ENCODE measurements around the gene LHPP.

Gene LHPP

DNA sequence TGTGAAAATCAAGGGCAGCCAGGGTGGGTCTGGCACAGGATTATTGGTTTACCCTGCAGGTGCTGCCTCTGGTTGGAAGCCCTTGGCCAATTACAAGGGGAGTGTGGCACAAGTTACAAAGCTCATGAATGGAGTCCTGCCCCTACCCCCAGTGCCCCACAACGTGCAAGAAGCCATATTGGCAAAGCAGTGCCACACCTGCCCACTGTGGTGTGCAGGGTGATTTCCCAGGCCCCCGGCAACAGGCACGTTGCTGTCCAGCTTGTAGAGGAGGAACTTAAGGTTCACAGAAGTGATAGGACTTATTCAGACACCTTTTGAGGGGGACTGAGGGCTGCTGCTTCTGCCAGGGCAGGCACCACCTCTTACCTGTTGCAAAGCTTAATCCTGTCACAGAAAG lies 11.4 kb downstream of the LHPP start:
- DNase-seq: no peak

DNA sequence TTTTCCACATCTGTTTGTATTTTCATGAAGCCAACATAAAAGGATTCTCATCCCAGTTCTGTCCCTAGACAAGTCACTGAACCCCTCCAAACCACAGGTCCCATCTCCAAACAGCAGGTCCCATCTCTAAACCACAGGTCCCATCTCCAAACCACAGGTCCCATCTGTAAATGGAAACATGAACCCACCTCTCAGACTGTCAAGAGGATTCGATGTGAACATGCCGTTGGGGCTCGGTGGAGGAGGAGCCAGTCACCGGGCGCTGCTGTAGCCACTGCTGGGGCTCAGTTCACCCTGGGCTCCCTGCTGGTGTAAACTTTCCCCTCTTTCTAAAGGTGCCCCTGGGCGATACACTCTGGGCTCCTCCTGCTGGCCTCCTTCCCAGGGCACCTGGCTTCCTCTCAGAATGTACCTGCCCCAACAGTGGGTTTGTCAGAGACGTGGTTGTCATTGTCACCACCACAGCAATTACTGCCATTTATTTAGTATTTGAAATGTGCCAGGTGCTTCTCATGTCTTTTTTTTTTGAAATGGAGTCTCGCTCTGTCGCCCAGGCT lies 13.0 kb downstream of the LHPP start:
- no peak for DNase-seq

DNA sequence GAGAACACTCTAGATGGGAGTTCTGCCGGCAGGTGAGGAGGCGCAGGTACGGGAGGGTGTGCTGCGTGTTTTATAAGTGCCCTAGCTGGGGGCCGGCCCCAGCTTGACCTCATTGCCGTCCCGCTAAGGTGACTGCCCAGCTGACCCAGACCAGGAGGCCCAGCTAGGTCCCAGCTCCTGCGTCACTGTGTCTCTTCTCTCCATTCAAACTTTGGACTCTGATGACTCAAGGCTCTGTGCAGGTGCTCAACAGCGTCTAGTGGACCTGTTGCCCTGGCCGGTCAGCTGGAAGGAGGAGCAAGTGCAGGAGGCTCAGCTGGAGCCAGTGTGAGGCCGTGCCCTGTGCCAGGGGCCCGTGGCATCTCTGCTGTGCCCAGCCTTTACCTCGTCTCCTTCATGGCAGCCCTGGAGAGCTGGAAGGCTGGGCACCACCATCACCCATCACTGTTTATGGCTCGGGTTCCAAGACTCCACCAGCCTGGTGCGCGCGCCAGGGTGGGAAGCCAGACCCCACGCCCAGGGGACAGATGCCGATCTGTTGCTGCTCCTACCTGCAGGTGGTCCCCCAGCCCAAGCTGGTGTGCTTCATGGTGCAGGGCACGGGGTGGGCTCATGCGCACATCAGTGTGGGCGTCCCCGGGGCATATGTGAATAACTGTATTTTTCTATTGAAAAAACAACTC lies 14.6 kb downstream of the LHPP start:
- DNase-seq: no peak

DNA sequence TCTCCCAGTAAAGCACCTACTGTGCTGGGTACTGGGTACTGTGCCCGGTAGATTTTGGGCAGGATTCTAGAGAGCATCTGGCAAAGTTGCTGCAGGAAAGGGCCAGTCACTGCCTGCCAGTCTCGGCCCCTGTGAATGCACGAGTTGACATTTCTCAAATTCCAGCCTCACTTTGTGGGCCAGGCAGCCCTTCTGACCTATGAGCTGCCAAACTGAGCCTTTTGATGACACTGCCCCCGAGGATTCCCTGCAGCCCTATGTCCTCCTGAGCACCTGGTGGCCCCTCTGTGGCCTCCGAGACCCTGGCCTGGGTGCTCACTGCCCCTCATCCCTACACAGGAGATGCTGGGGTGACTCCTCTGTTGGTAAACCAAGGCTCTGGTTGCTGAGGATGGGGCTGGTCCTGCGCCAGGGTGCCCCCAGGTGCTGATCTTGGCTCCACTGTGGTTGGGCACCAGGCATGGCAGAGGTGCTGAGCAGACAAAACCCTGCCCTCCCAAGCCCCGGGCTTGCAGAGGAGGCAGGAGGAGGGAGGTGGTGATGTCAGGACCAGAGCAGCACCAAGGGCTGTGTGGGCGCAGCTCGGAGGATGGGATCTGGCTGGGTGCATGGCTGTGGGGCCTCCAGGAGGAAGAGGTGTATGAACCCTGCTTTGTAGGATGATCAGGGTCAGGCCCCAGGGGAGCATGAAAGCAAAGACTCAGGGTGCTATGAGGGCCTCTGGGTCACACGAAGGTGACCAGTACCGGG lies 16.2 kb downstream of the LHPP start:
- DNase-seq: no peak

DNA sequence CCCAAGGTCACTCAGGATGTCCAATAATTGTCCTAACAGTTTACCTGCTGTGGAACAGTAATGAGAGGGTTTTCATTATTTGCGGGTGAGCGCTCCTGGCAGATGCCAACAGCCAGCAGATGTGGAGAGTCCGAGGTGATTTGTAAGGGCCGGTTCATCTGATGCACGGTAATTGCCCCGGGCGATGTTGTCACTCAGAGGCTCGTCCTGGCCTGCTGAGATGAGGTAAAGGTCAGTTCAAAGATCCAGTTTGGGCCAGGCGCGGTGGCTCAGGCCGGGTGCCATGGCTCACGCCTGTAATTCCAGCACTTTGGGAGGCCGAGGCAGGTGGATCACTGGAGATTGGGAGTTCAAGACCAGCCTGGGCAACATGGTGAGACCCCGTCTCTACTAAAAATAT lies 16.9 kb downstream of the LHPP start:
- no peak for DNase-seq

DNA sequence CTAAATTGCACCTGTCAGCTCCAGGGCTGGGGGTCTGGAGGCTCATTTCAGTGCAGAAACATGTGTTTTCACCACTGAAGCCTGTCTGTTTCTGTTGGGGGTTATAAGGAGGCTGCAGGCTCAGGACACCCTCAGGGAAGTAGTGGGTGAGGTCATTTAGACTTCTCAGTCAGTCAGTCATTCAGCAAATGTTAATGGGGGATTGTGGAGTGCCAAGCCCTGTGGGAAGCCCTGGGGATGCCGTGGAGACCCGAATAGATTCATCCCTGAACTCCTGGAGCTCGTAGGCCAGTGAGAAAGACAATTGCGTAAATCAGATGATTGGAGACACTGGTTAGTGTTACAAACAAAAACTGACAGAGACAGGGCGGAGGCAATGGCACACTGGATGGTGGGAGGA lies 19.2 kb downstream of the LHPP start:
- DNase-seq: no peak

DNA sequence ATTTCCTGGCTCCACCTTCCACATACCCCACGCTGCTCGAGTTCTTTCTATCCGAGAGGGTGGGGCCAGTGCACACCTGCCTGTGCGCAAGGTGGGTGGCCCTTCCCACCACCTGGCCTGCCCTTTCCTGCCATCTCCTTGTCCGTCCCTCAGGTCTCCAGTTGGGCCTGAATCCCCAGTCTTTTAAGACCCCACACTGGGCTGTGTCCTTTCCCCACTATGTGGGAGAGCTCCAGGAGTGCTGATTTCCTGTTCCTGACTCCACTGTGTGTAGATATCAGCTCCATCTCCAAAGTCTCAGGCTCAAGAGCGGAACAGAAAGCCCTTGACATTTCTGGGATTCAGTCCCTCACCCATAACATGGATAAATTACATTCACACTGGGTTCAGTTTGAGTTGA lies 20.1 kb downstream of the LHPP start:
- DNase-seq: no peak

DNA sequence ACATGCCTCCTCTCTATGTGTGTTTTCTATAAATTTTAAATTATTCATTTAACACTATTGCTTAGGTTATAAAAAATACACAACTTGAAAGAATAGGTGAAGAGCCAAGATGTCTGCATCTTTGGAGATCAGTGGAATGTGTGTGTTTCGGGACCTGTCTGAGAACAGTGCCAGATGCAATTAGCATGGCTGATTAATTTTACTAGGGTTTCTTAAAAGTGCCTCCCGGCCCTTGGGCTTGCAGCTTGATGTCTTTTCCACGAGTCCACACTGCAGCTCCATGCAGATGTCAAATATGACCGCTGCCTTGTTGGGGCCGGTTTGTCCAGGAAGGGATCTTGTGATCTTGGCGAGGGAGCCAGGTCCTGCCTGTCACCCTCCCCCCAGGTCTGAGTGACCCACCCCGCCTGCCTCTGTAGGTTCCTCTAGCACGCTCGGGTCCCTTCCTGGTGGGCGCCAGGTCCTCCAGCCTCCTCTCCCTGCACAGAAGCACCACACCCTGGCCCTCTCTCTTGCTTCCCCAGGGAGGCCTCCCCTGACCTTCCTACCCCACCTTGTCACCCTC lies 20.7 kb downstream of the LHPP start:
- DNase-seq: no peak

DNA sequence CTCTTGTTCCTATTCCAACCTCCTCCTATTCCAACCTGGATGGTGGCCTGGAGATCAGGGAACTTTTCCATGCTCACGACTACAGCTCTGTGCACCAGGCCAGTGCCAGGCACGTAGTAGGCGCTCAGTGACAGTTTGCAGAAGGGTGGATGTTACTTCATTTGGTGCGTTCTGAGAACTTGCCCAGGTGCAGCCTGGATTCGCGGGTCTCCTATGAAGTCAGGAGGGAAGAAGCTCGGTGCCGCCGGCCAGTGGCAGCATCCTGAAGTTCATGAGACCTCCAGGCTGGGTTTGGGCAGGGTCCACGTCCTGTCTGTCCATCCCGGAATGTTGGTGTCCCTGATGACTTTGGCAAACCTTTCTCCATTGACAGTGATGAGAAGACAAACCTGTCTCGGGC lies 21.3 kb downstream of the LHPP start:
- no peak for DNase-seq

DNA sequence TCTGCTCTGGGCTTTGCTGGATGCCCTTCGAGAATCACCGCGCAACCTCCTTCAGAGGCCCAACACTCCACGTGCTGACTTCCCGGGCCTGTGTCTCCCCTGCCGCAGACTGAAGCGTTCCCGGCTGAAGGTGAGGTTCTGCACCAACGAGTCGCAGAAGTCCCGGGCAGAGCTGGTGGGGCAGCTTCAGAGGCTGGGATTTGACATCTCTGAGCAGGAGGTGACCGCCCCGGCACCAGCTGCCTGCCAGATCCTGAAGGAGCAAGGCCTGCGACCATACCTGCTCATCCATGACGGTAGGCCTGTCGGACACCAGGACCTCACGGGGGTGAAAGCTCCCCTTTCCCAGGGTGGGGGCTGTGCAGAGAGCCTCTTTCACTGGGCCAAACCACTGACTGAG lies 22.4 kb downstream of the LHPP start:
- no peak for DNase-seq

DNA sequence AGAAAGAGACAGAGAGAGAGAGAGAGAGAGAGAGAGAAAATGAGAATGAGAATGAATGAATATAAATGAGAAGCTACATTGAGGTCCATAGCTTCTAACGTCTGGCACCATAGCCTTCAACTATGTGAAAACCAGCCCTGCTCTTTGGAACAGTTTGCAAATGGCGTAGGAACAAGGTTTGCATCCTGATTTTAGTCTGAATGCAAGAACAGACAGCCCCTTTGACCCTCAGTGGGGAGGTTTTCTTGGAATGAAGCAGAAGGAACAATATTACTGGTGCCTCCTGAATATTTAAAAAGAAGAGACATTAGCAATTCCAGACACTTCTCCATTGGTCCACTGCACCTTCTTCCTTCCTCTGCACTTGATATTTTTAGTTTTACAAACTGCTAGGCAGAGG lies 23.0 kb downstream of the LHPP start:
- DNase-seq: no peak

DNA sequence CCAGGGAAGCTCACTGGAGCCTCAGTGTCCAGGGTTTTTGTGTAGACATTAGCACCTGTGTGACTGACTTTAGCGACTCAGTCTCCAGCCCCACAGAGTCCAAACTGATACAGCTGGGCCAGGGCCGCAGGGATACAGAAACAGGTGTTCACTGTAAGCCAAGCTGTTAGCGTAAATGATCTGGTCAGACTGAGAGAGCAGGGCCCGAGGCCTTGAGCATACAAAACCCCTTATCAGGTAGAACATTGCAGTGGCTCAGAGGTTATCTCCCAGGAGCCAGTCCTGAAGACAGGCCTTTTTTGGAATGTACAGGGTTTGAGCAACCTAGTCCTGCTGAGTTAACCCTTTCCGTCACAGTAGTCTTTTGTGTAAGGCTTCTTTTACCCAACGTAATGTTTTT lies 25.0 kb downstream of the LHPP start:
- no peak for DNase-seq

DNA sequence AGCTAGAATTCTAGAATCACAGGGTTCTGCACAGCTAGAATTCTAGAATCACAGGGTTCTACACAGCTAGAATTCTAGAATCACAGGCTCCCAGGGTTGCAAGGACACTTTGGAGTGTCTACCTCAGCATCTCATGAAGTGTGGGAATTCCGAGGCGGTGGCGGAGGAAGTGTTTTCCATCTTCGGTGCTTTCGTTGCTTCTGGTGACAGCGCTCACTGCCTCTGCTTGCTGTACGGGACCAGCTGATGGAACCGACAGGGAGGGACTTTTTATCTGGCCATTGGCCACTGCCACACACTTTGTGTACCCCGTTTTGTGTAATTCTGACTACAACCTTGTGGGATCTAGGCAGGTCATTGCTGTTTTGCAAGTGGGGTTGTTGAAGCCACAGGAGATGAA lies 29.5 kb downstream of the LHPP start:
- no peak for DNase-seq

DNA sequence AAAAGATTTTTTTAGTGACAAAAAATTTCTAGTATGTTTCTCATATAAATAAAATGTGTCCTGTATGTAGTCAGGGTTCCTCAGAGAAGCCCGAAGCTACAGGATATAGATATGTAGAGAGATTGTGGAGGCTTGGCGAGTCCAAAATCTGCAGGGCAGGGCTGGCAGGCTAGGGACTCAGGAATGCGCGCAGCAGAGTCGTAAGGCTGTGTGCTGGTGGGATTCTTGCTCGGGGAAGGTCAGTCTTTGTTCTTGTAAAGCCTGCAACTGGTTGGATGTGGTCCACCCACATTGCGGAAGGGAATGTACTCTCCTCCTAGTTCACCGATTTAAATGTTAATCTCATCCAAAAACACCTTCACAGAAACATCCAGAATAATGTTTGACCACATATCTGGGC lies 30.6 kb downstream of the LHPP start:
- no peak for DNase-seq

DNA sequence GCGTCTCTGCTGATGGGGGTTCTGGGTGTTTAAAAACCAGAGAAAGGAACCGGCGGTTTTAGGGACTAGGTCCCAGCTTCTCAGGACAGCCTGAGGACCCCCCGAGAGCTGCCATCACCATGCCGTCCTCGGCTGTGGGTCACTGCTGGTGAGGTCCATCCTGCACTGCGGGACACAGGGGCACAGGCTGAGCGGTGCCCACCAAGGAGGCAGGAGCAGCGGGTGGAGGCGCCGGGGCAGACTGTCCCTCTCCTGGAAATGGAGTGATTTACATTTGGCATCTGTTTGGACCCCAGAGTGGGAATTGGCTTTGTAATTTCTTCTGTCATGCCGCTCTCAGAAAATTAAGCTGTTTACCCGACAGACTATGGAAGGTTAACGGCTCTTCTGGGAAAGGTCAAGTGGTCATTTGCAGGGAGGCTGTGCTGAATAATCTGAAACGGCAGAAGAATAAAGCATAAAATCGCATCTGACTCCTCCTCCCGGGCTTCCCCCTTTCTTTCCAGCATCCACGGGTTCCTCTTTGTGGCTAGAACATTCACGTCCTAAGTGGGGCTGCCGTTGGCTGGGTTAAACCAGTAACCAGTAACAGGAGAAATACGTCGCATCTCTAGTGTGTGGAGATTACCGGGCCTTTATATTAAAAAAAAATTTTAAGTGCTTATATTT lies 31.7 kb downstream of the LHPP start:
- DNase-seq: no peak

DNA sequence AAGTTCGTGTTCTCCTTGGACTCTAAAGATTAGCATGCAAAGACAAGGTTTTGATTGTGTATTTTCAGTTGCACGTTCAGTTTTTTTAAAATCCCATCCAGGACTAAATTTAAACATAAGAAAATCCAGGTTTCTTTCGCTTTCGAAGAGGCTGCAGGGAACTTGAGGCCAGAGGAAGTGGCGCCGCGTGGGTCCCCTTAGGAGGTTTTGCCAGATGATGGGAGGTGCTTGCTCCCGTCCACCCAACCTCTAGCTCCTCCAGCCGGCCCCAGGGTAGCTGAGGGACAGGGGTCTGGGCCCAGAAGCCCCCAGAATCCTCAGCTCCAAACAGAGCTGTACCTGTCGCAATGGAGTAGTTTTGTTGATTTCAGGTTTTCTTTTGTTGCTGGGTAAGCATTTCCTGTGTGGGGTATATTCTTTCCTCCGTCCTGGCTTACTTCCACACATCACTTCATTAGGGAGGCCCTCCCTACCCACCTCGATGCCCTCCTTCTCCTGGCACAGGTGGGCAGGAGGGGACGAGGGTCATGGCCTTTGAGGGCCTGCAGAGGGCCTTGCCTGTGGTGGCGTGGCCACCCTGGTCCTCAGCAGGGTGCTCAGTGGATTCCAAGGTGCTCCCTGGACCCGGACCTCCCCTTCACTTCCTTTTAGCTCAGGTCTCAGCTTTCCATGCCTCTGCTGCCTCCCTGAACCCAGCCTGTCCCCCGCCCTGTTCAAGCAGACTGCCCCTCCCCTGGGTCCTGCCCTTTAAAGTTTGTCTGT lies 32.6 kb downstream of the LHPP start:
- no peak for DNase-seq

DNA sequence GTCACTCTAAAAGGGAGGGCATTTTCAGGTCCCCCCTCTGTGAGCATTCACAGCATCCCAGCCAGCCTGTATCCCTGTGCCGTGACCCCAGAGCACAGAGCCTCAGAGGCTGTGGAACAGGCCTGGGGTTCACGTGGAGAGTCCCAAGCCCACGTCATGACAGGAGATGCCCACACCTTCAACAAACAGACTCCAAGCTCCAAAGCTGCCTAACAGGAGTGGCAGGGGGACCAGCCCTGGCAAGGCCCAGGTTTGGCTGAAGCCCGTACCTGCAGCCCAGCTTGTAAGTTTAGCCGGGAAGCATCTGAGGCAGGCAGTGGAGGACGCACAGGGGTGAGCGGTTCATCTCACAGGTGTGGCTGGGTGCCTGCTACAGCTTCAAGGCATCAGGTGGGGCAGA lies 33.5 kb downstream of the LHPP start:
- no peak for DNase-seq

DNA sequence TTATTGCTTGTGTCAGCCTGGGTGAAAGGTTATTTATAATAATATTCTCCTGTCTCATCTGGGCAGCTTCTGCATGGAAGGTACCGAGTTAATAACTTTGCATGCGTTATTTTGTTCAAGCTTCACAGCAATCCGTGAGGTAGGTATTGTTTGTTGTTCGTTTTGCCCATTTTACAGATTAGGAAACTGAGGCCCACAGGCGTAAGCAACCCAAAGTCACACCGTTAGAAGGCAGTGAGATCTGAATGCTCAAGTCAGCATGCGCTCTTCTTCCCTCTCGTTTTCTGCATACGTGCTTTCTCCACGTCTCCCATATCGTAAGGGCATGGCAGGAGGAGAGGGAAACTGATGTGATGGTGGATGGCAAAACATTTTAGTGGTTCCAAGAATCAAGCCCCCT lies 34.1 kb downstream of the LHPP start:
- DNase-seq: no peak

DNA sequence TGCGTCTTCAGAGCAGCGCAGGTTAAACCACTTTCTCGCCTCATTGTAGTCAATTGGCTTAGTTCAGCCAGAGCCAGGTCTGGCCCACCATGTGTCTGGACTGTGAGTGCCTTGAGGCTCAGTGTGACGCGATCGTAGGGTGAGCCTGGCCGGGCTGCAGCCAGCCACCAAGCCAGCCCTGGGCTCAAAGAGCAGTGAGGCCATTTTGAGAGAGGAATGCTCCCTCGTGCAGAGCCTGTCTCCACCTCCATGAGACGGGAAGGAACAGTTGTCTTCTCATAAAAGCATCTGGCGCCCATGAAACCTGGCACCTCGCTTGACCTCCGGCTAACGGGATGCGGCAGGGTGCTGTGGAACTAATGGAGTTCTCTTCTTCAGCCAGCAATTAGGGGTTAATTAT lies 34.5 kb downstream of the LHPP start:
- DNase-seq: no peak

DNA sequence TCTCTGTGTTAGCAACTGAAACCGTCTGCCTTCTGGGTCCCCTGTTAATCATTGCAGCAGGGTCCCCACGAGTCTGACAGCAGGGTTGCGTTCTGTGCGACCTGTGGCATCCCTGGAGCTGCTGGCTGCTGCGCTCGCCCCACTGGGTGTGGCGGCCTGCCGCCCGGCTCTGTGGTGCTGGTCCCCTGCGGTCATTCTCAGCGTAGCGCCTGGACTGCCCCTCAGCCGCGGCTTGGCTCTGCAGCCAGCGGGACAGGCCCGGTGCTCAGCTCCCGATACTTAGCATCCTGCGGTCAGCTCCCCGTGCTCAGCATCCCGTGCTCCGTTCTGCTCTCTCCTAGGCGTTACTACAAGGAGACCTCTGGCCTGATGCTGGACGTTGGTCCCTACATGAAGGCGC lies 35.0 kb downstream of the LHPP start:
- no peak for DNase-seq

DNA sequence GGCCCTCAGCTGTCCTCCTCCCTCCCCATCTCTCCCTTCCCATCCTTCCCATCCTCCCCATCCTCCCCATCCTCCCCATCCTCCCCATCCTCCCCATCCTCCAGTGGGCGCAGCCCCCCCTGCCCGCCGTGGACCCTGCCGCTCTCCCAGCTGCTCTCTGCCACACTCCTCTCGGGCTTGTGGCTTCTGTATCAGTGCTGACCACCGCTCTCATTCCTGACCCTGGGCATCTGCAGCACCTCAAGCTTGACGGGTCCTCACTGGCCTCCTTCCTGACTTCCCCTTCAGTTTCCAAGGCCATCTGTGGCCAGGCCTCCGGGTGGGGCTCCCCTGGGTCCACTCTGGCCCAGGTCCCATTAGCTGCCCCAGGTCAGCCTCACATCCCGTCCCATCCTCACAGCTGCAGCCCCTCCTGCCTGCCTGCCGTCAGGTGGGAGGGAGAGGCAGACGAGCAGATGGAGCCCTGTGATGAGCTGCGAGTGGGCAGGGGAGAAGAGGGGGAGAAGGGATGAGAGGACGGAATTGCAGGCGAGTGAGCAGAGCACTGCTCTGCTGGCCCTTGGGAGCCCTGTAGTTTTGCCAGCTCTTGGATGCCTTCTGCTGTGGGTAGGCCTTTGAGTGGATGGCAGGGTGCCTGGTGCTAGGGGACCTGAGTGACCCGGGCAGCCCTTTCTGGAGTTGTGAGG lies 35.7 kb downstream of the LHPP start:
- DNase-seq: no peak

DNA sequence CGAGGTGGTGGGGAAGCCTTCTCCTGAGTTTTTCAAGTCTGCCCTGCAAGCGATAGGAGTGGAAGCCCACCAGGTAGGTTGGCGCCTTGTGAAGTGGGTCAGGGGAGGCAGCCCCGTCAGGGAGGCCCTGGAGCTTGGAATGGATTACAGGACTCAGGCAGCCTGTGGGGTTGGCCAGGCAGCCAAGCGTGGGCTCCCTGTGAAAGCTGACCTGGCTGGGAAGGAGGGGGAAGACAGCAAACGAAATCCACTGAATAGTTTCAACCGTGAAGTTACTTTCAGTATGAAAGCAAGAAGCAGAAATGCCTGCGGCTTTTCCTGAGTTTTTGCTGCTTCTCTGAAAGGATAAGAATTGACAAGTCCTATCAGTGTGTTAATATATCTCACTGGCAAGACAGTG lies 36.4 kb downstream of the LHPP start:
- DNase-seq: no peak
